CD4-positive, alpha-beta T cell treated with Interleukin-17A for 1 hour (primary cell): ENCODE results near the gene ACOT7.

ENCODE experiments used
- DNase-seq: peaks from one replicate; pipeline ENCODE4 v3.0.0-alpha.2; 2020

ACOT7 gene

DNA sequence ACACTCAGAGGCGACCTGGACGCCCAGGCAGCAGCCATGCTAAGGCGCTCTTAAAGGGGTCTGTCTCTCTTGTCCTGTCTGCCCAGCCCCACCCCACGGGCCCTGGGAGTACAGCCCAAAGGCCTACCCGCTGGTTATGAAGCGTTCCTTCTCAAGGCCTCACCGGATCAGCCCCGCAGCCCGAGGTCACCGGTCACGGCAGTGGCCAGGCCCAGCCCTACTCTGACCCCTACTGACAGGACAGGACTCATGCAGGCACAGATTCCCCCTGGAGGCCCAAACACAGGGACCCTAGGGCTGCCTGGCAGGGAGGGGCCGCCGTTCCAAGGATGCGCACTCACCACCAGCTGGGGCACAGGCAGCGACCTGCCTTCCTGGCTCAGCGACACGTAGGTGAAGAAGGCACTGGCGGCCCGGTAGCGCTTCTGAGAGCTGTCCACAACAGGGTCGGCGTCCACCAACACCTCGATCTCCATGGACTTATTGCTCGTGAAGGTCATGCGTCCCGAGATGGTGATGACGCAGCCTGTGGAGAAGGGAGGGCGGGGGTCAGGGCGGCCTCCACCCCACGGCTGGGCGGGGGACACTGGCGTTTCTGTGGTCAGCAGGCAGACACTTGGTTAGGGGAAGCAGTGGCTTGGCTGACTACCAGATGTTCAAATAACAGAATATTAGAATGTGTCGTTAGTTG lies 112.7 kb downstream of the ACOT7 start:
- no peak for DNase-seq

DNA sequence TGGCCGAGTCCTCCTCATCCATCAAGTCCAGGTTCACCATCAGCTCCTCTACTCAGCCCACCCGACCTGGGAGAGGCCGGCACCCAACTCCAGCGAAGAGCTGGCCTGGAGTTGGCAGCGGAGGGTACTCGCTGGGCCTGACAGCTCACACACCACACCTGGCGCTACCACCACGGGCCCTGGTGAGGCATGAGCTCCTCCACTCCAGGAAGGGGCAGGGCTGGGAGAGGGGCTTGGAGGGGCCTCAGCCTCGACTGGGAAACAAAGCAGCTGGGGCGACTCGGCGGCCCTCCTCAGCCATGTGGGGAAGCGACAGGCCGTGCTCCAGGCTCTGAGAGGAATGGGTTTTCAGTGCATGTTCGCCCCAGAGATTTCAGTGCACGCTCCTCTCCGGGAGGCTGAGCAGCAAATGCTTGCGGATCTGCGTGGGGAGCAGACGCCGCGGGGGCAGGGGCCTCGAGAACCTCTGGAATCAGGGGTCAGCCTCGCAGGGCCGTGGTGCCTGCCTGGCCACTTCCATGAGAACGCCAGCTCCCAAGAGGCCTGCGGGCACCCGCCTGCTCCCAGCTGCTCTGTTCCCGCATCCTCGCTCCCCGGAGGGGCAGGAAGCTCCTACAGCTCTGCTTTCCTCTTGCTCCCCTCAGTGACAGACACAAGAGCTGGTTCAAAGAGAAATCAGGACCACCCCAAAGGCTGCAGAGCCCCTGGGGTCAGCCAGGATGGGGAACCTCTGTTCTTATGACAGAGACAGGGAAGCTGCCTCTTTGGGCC lies 113.8 kb downstream of the ACOT7 start:
- DNase-seq = no peak

DNA sequence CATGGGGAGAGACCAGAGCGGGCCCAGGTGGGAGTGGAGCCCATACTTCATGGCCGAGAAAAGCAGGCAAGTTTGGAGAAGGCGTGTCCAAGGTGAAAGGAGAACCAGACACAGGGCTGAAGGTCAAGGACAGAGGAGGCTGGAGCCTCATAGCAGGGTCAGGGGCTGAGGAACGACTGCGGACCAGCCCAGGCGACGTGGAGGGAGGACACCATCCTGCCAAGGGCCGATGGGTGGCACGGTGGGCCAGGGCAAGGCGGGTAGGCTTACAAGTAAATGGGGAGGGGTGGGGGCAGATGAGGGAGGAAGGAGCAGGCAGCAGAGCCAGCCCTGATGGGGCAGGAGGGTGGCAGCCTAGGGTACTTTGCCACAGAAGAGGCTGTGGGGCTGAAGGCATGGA lies 114.5 kb downstream of the ACOT7 start:
- DNase-seq = no peak

DNA sequence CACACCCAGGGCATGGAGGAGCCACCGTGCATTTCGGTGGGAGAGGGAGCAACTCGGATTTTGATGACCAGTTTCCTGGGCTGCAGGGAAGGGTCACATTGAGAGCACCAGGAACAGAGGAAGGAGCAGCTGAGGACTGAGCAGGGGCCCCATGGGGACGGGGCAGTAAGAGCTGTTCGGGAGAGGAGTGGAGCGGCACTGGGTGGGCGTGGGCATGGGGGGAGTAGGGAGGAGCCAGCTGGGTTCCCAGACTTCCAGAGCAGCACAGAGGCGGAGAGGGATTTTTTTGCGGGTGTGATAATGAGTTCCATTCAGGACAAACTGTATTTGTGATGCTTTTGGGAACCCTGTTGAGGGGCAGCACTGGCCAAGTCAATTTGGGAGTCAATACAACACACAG lies 115.3 kb downstream of the ACOT7 start:
- DNase-seq = no peak

DNA sequence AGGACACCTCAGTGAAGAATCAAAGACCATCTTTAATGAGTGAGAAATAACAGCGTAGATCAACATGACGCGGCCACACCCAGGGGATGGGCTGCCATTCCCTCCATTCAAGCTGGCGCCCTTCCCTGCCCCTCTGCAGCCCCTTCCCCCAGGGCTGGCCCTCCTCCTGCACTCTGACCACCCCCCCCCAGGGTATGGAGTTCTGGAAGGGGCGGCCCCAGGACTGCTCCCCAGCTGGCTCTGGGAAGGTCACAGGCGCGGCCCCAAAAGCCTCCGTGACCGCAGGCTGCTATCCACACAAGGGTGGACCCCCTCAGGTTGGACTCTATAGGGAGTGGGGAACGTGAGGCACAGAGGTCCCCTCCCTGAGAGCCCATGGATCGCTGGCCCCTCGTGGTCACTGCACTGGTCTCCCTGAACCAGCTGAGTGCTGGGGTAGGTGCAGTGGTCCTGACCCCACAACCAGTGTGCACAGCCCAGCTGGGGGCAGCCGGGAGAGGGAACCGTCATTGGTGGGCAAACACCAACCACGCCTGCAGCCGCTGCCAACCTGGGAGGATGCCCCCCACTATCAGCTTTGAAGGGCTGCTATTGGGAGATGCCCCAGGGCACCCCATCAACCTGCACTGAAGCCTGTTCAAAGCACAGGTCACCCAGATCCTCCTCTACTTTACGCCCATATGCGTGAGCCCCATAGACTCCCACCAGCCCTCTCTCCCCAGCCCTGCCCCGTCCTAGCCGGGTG lies 116.6 kb downstream of the ACOT7 start:
- no peak for DNase-seq

DNA sequence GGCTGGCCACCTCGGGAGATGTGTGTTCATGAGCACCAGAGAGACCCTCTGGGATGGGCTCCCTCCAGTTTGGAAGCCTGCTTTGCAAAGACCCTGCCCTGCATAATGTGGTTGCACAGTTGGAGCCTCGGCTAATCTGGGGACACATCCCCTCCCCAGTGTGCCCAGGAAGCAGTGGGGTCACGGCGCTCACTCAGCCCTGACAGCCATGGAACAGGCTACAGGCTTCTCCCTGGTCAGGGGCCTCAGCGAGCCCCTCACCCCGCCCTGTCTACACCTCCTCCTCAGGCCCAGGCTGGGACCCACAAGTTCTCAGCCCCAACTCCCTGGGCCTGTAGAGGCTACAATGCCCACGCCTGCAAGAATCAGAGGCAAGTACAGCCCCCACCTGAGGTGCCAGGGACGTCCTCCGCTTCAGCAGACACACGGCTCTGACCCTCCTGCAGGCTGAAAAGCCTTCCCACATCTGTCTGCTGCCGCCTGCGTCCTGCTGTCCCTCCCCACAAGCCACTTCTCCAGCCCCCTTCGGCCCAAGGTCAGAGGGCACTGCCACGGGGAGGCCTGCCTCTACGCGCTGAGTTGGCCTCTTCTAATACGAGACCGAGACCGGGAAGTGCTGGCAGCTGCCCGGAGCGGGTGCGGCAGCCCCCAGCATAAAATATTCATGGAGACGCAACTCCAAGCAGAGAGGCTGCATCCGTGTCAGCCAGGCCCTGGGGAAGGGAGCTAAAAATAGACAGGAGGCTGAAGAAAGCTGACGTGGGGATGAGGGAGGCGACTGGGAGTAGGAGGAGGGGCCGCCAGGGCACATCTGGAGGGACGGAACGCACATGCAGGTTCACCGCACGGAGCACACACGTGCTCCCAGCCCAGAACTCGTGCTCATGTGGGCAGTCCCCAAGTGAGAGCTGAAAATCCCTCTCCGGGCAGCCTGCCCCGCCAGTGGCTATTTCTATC lies 117.5 kb downstream of the ACOT7 start:
- no peak for DNase-seq

DNA sequence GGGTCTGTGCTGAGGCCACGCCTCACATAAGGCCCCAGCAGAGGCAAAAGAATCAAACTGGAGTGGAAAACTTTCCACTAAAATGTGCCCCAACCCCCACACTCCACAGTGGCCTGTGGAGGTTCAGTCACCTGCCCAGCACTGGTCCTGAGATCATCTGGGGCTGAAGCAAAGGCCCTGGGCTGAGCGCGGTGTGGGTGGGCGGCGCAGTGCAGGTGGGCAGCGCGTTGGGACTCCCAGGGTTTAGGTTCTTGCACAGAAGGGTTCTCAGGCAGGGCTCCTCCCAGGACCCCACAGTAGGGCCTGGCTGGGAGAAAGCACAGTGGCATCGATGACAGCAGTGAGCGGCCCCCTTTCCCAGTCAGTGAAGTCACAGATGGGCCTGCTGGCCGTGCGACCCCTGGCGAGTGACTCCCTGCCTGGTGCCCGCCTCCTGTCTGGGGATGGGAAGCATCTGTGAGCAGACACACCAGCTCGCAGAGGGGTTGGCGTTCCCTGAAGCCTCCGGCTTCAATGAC lies 118.9 kb downstream of the ACOT7 start:
- no peak for DNase-seq

DNA sequence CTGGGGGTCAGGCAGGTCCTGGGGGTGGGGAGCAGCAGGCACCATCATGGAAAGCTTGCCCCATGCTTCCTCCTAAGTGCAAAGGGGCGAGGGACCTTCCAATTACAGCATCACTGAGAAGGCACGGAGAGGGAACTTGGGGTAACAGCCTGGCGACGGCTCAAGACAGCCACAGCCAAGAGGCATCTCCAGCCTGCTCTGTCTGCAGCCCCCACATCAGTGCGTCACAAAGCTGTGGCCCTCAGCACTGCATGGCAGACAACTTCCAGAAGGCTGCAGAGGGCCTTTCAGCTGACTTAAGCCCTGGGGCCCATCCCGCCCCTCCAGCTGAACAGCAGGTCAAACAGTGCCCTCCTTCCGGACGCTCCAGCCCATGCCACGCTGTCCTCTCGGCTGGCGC lies 119.5 kb downstream of the ACOT7 start:
- DNase-seq = no peak

DNA sequence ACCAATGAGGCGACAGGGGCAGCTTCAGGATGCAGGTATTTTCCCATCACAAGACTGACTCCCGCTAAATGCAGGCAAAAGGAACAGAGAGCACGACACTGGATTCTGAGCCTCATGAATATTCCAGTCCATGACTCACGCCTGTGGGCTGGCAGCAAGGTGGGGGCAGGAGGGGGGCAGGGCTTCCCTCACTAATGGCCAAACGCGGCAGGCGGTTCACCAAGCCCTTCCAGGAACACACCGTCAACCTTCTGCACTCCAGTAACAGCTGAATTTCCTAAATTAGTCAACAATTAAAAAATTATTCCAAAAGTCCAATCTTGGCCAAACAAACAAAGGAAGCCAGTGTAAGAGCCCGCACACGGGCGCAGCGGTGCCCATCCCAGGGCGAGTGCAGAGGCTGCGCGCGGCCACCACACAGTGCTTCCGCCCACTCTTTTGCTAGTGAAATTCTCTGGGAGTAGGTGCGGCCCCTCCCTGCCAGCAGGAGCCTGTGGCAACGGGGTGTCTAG lies 120.1 kb downstream of the ACOT7 start:
- no peak for DNase-seq

DNA sequence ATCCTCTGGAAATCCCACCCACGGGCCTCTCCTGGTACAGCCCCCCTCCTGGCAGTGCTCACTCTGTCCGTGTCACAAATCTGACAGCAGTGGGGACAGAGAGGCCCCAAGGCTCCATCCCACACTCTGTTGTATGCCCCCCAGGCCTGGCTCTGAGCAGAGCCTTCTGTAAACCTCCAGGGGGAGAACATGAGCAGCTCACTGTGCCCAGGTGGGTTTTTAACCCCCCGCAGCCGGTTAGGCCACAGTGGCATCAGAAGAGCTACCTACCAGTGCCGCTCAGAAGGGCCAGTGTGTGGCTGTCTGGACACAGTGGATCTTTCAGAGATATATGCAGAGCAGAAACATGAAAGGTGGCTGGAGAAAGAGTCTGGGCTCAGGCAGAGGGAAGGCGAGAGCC lies 120.7 kb downstream of the ACOT7 start:
- no peak for DNase-seq

DNA sequence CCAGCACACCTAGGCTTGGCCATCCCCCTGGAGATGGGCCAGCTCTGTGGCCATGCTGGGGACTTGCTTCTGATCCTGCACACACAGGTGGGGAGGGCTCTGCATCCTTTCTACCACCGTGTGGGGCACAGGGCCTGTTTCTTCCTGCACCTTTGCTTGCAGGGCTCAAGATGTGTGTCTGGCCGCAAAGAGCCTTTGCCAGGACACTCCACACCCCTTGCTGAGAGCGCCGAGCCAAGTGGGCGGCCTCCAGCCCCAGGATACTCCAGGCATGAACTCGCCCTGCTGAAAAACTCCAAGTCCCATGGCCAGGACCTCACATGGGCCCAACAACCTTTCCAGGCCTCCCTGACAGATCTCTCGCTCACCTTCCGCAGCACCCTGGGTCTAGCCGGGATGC lies 121.1 kb downstream of the ACOT7 start:
- no peak for DNase-seq

DNA sequence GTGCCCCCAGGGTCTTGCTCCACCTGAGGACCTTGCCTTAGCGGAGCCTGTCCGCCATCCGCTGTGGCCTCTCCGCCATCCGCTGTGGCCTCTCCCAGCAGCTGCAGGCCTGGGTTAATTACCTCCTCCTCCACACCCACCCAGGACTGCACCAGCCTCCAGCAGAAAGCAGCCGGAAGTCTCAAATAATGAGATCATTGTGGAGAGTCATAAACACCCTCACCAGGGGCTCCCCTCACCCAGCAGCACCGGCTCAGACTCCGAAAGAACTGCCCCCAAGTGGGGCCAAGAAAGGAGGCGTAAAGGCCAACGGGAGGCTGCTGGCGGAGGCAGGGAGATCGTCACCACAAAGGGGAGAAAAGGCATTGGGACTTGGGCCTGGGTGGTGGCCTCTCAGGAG lies 122.0 kb downstream of the ACOT7 start:
- DNase-seq = no peak

DNA sequence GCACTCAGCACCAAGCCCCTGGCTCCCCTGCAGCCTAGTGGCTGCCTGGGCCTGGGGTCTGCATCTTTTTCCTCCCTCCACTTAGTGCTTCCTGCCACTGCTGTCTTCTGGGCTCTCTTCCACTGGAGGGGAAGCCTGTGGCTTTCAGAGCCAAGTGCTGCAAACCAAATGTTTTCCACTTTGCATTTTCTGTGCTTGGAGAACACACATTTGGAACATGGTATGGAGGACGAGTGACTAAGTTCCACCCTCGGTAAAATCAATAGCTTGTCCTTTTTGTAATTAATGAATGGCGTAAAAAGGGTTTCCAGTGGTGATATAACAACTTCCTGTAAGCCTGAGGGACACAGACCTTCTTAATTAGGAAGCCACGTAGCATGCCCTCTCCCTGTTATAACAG lies 122.6 kb downstream of the ACOT7 start:
- no peak for DNase-seq

DNA sequence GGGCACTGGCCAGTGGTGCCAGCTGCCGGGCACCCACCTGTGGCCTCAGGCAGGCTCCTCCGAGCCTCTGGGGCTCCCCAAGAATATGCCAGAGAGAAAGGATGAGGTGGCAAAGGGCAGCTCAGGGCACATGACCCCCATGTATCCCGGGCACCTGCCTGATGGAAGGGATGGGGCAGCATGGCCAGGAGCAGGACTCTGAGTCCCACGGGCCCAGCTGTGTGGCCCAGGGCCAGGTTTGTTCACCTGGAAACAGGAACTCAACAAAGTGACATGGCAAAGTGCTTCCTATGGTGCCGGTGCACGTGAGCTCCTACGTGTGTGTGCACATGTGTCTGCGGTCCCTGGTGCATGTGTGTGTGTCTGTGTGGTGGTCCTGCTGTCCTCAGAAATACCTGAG lies 123.2 kb downstream of the ACOT7 start:
- DNase-seq = no peak

DNA sequence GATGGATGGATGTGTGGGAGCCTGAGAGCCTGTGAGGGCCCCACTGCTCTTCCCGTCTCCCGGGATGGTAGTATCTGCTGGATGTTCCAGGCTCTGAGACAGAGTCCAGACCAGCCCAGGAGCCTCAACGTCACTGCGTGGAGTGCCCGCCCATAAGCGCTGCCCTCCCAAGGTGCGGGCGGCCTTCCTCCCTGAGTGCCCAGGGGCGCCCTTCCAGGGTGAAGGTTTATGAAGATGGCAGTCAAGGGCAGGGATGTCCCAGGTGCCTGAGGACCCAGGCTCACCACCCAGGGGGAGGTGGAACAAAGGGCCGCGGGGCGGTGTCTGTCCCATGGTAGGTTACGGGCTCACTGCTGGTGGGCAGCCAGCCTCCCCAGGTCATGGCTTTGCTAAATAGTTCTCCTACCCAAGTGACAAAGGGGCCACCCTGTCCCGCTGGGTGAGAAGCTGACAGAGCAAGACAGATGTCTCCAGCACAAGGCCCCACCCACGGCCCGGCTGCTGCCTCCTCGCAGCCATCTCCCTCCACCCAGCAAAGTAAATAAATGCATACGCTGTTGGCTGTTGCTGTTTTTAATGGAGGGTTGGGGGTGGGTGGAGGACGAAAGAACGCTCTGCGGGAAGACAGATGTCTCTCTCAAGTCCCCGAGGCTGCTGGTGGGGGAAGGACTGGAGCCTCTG lies 123.7 kb downstream of the ACOT7 start:
- no peak for DNase-seq

DNA sequence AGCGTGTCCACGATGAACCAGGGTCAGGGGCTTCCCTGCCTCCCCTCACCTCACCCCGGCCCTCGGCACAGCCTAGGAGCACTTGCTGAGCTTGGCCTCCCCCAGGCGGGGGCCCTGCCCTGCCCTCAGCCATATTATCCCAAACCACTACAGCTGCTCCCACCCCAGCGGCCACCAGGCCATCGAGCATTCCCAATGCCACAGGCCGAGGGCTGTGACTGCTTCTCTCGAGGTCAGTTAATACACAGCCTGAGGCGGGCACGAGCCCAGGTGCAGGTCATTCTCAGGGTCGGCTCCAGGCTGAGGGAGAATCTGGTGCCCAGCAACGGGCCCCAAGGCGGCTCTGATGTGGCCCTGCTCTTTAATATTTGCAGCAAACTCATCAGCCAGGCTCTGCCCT lies 124.3 kb downstream of the ACOT7 start:
- no peak for DNase-seq

DNA sequence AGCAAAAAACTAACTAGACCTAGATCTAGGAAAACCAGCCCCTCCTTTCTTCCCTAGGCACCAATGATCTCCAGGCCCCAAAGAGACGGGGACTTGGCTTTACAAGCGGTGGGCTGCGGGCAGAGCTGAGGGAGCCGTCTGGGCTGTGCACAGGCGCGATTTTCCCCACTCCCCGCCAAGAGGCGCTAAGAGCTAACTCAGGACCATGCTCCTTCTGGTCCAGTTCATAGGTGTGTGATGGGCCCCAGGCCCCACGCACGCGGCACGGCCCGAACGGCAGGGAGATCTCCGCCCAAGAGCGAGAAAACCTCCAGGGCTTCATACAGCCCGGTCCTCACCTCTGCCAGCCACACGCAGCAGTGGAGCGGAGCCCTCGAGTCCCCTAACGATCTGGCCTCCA lies 125.2 kb downstream of the ACOT7 start:
- no peak for DNase-seq

DNA sequence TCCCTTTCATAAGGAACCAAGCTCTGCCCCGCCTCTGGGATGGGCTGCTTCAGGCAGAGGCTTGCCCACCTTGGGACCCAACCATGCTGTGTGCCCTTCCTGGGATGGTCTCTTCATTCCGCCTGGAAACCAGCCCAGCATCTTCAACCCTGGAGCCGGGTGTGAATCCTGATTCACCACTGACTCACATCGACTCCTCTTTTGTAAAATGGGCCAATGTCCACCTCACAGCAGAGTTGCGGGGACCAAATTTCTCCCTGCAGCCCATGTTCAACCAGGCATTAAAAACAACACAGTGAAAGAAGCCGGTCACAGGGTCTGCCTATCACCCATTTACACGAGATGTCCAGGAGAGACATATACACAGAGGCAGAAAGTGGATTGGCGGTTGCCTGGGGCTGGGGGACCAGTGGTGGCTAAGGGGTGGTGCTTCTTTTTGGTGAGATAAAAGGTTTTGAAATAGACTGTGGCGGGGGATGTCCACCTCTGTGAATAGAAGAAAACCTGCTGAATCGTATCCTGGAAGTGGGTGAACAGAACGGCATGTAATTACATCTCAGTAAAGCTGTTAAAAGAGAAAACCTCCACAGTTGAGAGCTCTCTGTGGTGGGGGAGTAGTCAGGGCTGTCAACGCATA lies 125.8 kb downstream of the ACOT7 start:
- DNase-seq = no peak

DNA sequence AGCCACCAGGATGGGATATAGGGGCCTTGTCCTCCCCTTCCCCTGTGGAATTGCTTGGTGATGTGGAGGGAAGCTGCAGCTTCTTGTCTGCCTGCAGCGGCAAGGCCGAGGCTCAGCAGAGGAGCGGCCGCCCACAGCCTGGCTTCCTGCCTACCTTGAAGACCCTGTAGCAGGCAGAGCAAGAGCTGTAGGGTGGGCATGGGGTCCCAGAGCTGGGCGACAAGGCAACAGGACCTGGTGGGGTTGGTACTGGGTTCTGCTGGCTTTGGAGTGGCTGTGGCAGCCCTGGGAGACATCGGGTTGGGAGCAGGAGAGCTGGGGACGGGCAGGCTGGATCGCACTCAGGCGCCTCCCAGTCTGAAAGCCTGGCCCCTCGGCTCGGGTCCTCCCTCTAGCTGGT lies 126.9 kb downstream of the ACOT7 start:
- no peak for DNase-seq

DNA sequence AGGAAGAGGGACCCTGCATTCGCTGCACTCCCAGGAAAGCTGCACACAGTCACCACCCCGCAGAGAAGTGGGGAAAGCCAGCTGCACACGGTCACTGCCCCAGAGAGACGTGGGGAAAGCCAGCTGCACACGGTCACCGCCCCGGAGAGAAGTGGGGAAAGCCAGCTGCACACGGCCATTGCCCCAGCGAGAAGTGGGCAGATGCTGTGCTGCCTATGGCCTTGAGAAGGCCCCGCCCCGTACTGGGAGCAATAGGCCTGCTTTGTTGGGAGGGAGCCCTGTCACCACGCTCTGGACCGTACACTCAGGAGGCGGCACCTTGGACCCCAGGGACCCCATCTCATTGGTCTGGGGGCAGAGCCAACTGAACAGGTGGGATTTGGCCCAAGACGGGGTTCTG lies 128.4 kb downstream of the ACOT7 start:
- no peak for DNase-seq

DNA sequence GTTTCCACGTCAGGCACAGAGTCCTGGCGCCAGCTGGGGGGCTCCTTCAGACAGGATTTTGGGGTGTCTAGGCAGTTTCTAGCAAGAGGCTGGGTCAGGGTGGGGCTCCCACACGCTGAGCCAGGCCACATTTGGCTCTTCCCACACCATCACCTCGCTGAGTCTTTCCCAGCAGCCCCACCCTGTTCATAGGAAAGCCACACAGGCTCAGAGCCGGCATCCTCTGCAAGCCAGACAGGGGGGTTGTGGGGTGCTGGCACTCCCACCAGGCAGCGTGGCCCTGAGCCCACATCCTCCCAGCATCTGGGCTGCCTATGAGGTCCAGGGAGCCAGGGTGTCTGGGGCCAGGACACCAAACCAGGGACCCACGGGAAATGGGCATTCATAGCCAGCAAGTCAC lies 129.9 kb downstream of the ACOT7 start:
- DNase-seq = no peak
